NCI-H524 treated with DMSO at 0.1 percent for 48 hours (cell line): ENCODE results near the gene PLAGL2.
"Not testable (repeated sequence)": the region's sequence is repeated elsewhere in the genome, so short reads cannot be mapped to it uniquely, and the experiment has no call there.

Experiments
- DNase-seq: peaks from one replicate; lab custom pipeline; 2025; lab: John Stamatoyannopoulos, UW

PLAGL2 gene

GRCh38 chr20:32204205-32205109 is 3.1 kb downstream of the PLAGL2 start:
- no peak for DNase-seq

GRCh38 chr20:32203356-32204204 is 4.0 kb downstream of the PLAGL2 start:
- no peak for DNase-seq

- DNase-seq = no peak
Observed at GRCh38 chr20:32201977-32202363, 5.6 kb downstream of the PLAGL2 start.

- no peak for DNase-seq
Observed at GRCh38 chr20:32201296-32201976, 6.1 kb downstream of the PLAGL2 start.

- DNase-seq = no peak
Observed at GRCh38 chr20:32199006-32199405, 8.5 kb downstream of the PLAGL2 start.

GRCh38 chr20:32197136-32197535 is 10.4 kb downstream of the PLAGL2 start:
- not testable (repeated sequence) for DNase-seq

GRCh38 chr20:32196613-32197012 is 10.9 kb downstream of the PLAGL2 start:
- not testable (repeated sequence) for DNase-seq

GRCh38 chr20:32195581-32195980 is 12.0 kb downstream of the PLAGL2 start:
- no peak for DNase-seq

- no peak for DNase-seq
Observed at GRCh38 chr20:32193996-32194395, 13.5 kb downstream of the PLAGL2 start.

GRCh38 chr20:32193336-32193735 is 14.2 kb downstream of the PLAGL2 start:
- DNase-seq = not testable (repeated sequence)

- DNase-seq = no peak
Observed at GRCh38 chr20:32192698-32193097, 14.8 kb downstream of the PLAGL2 start.

- no peak for DNase-seq
Observed at GRCh38 chr20:32191873-32192272, 15.7 kb downstream of the PLAGL2 start.

- no peak for DNase-seq
Observed at GRCh38 chr20:32191422-32191821, 16.1 kb downstream of the PLAGL2 start.

- DNase-seq = no peak
Observed at GRCh38 chr20:32190616-32191415, 16.7 kb downstream of the PLAGL2 start.

GRCh38 chr20:32189691-32190615 is 17.6 kb downstream of the PLAGL2 start:
- DNase-seq = no peak

GRCh38 chr20:32189123-32189410 is 18.5 kb downstream of the PLAGL2 start:
- no peak for DNase-seq

GRCh38 chr20:32188376-32189122 is 19.0 kb downstream of the PLAGL2 start:
- no peak for DNase-seq

- no peak for DNase-seq
Observed at GRCh38 chr20:32186506-32186905, 21.0 kb downstream of the PLAGL2 start.

GRCh38 chr20:32184961-32185603 is 22.5 kb downstream of the PLAGL2 start:
- DNase-seq = no peak
